Activated T-helper 1 cell treated with anti-CD3 and anti-CD28 coated beads, Interleukin-12 subunit alpha, Interleukin-12 subunit beta, Interleukin-2, Interleukin-4 antibody, amounts not matched to agents 30 ng/mL and 10 ng/mL and 1 ng/mL, durations not matched to agents 14 hours and 24 hours and 36 hours (primary cell): Measurements from ENCODE around the gene MBD3L2B. TPM values are rescaled to one million over a fixed set of nuclear protein-coding genes. Genes with fewer than 3 reads are reported as not detected.
"Not testable (repeated sequence)": the region's sequence is repeated elsewhere in the genome, so short reads cannot be mapped to it uniquely, and the experiment has no call there.

Source experiments
- DNase-seq: peaks from one replicate; pipeline ENCODE4 v3.0.0; 2021; ENCODE audit warnings: low spot score
- H3K27ac Mint-ChIP-seq: one replicate; pipeline ENCODE4 v1.8.0; 2021; ENCODE audit warnings: mild to moderate bottlenecking, mixed read lengths
- H3K27me3 Mint-ChIP-seq: one replicate; pipeline ENCODE4 v1.8.0; 2022; ENCODE audit warnings: mild to moderate bottlenecking, moderate library complexity, mixed read lengths; ENCODE audit not compliant: insufficient read depth
- H3K36me3 Mint-ChIP-seq: one replicate; pipeline ENCODE4 v1.8.0; 2021; ENCODE audit warnings: low read depth, mixed read lengths
- H3K4me1 Mint-ChIP-seq: one replicate; pipeline ENCODE4 v1.8.0; 2021; ENCODE audit warnings: low read depth, mixed read lengths
- H3K4me3 Mint-ChIP-seq: one replicate; pipeline ENCODE4 v1.8.0; 2021; ENCODE audit warnings: mild to moderate bottlenecking, moderate library complexity, mixed read lengths
- H3K9me3 Mint-ChIP-seq: one replicate; pipeline ENCODE4 v1.8.0; 2021; ENCODE audit warnings: mixed read lengths
- intact Hi-C: fragments of 100-400 bp; cut with micrococcal nuclease; formaldehyde crosslinking; loops from one replicate; pipeline ENCODE4 v1.15.1; 2024
- total RNA-seq: library from RNA; stranded (reverse); gene quantifications from 2 replicates; pipeline ENCODE4 v1.2.3, GENCODE V29; 2022

The MBD3L2B gene
- not detected in 2 replicates for total RNA-seq

DNA sequence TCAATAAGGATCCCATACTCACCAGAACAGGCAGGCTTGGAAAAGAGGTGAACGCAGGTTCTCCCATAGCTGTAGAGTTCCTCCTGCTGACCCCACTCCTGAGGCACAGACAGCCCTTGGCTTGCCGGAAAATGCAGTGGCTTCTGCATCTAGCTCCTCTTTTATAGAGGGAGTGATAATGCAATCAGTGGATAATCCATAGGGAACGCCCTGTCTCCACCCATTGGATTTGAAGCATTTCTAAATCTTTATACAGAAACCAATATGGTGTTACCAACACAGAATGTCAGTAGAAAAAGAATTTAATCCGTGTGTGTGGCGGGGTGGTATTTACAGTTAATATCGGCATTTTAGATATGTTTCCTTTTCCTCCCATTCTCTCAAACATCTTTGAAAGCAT is at the start of gene MBD3L2B:
Gene MBD3L2B (minus strand): TSS at position 101 of the 400 bp plus-strand sequence. CDS start 34 bp downstream, at position 67.
- DNase-seq, H3K36me3 Mint-ChIP-seq, H3K9me3 Mint-ChIP-seq, intact Hi-C loops, H3K4me3 Mint-ChIP-seq, H3K27me3 Mint-ChIP-seq, H3K27ac Mint-ChIP-seq, H3K4me1 Mint-ChIP-seq: not testable (repeated sequence)

DNA sequence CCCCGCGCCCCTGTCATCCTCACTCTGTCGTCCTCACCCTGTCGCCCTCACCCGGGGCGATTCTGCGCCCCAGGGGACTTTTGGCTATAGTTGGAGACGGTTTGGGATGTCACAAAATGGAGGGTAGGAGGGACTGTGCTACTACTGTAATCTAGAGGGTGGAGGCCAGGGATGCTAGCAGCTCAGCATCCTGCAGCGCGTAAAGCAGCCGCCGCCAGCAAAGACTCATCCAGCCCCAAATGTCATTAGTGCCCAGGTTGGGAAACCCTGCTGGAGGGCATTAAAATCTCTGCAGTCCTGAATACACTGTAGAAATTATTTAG is 48.6 kb upstream of the MBD3L2B start:
- H3K4me3 Mint-ChIP-seq, result peak overlapping the region; percentile 96
- H3K27me3 Mint-ChIP-seq, result no peaks in the 10 kb centered on the region
- H3K9me3 Mint-ChIP-seq, result peaks cover 7% of the 10 kb centered on the region
- DNase-seq, result no peak
- H3K4me1 Mint-ChIP-seq, result peaks cover 12% of the 10 kb centered on the region
- peaks cover 38% of the 10 kb centered on the region for H3K36me3 Mint-ChIP-seq
- H3K27ac Mint-ChIP-seq, result peak overlapping the region; percentile 94
- intact Hi-C loops, result loop anchor here (1.0 kb wide), 1 partner anchor 29 kb away; no protein-coding TSS in a partner anchor

DNA sequence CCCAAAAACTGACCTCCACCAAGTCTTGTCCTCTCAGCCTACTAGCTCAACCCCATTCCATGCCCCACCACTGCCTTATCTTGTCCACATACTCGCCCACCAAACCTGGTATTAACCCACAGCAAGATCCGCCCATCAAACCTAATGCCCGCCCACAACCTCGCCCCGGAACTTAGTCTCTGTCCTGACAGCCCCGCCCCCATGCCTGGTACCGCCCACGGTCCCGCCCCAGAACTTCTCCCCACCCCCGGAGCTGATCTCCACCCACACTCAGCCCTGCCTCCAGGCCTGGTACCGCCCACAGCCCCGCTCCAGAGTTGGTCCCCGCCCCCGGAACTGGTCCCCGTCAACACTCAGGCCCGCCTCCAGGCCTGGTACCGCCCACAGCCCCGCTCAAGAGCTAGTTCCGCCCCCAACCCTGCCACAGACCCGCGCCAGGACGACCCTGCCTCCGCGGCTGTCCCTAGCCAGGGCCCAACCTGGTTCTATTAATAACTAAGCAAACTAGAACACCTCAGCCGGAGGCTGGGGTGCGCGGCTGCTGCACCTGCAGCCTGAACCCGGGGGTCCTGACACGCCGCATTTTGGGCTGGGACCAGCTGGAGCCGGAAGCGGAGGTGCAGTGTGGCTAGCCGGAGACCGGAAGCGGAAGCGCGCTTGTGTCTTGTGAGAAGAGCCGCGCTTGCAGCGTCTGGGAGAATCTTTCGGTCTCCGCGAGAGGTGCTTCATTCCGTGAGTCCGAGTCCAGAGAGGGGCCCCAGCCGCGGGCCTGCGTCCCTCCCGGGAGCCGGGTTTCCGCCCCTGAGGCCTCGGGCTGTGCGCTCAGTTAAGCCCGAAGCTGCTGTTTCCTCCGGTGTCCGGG is 48.0 kb upstream of the MBD3L2B start, which contains the start of gene ZNF557:
Gene ZNF557 (plus strand): TSS at position 662 of the 862 bp plus-strand sequence. CDS start 5,372 bp downstream, outside the sequence.
- H3K9me3 Mint-ChIP-seq, result peaks cover 7% of the 10 kb centered on the region
- H3K4me3 Mint-ChIP-seq, result peak within 1 kb of the TSS; percentile 96

DNA sequence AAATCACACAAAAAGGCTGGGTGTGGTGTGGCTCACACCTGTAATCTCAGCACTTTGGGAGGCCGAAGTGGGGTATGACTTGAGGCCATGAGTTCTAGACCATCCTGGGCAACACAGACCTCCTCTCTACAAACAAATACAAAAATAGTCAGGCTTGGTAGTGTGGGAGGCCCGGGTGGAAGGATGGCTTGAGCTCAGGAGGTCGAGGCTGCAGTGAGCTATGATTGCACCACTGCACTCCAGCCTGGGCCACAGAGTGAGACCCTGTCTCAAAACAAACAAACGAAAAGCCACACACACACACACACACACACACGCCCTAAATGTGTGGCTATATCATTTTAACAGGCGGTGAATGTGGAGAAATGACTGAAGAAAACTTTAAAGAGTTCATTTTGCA is 47.4 kb upstream of the MBD3L2B start:
- Mint-ChIP-seq H3K36me3 (peaks cover 29% of the 10 kb centered on the region), H3K4me3 (peak overlapping the region; percentile 96), H3K27ac (peak overlapping the region; percentile 94), H3K9me3 (peaks cover 7% of the 10 kb centered on the region), H3K27me3 (no peaks in the 10 kb centered on the region), H3K4me1 (peaks cover 12% of the 10 kb centered on the region)
- intact Hi-C loops, result no loop called here
- DNase-seq, result no peak

More for the DNA sequence above, 48.0 kb upstream of the MBD3L2B start, which contains the start of gene ZNF557:
- intact Hi-C loops, result loop anchor here (1.0 kb wide), 1 partner anchor 30 kb away; no protein-coding TSS in a partner anchor
- peaks cover 12% of the 10 kb centered on the region for H3K4me1 Mint-ChIP-seq
- peaks cover 35% of the 10 kb centered on the region for H3K36me3 Mint-ChIP-seq
- peak; percentile 97 for DNase-seq
- peak within 1 kb of the TSS; percentile 94 for H3K27ac Mint-ChIP-seq
- H3K27me3 Mint-ChIP-seq, result no peaks in the 10 kb centered on the region

DNA sequence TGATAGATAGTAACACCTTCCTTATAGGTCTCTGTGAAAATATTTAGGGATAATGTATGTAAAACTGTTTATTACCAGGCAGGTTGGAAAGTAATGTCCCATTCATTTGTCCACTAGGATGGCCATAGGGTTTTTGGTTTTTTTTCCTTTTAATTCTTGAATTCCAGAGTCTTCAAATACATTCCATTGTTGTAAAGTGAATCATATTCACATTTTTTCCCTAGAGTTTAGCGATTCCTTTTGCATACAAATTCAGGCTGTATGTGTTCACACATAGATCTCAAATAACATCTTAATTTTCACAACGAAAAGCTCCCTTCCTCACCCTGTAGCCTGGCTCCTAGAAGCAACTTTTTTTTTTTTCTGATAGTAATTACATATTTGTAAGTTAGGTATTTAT is 46.5 kb upstream of the MBD3L2B start:
- H3K9me3 Mint-ChIP-seq, result peaks cover 5% of the 10 kb centered on the region
- no peak overlapping the region for H3K4me3 Mint-ChIP-seq
- intact Hi-C loops, result no loop called here

DNA sequence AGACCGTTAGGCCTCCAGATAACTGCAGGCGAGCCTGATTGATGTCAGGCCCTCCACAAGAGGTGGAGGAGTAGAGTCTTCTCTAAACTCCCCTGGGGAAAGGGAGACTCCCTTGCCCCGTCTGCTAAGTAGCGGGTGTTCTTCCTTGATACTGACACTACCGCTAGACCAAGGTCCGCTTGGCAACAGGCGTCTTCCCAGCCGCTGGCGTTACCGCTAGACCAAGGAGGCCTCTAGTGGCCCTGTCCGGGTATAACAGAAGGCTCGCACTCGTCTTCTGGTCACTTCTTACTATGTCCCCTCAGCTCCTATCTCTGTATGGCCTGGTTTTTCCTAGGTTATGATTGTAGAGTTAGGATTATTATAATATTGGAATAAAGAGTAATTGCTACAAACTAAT is 45.9 kb upstream of the MBD3L2B start:
- H3K4me1 Mint-ChIP-seq, DNase-seq, H3K27ac Mint-ChIP-seq, H3K27me3 Mint-ChIP-seq, H3K4me3 Mint-ChIP-seq, H3K9me3 Mint-ChIP-seq, intact Hi-C loops: not testable (repeated sequence)
- peaks cover 19% of the 10 kb centered on the region for H3K36me3 Mint-ChIP-seq

More for the DNA sequence above, 46.5 kb upstream of the MBD3L2B start:
- H3K4me1 Mint-ChIP-seq, result peaks cover 12% of the 10 kb centered on the region
- no peak overlapping the region for H3K27ac Mint-ChIP-seq
- no peaks in the 10 kb centered on the region for H3K27me3 Mint-ChIP-seq
- peaks cover 24% of the 10 kb centered on the region for H3K36me3 Mint-ChIP-seq
- no peak for DNase-seq

DNA sequence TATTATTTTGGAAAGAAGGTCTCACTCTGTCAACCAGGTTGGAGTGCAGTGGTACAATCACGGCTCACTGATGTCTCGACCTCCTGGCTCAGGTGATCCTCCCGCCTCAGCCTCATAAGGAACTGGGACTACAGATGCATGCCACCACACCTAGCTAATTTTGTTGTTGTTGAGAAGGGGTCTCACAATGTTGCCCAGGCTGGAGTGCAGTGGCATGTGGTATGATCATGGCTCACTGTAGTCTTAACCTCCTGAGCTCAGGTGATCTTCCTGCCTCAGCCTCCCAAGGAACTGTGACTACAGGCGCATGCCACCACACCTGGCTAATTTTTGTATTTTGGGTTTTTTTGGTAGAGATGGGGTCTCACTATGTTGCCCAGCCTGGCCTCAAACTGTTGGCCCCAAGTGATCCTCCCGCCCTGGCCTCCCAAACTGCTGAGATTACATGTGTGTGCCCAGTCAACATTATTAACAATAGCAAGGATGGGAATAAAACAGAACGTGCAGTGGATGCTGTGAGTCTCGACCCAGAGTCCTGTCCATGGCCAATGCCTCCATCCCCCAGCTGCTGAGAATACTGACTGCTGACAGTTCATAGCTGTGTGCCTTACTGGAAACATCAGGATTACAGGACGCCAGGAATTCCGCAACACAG is 42.7 kb upstream of the MBD3L2B start:
- intact Hi-C loops, result no loop called here
- H3K36me3 Mint-ChIP-seq, result no peaks in the 10 kb centered on the region
- DNase-seq, result no peak
- no peaks in the 10 kb centered on the region for H3K27me3 Mint-ChIP-seq
- H3K27ac Mint-ChIP-seq, result no peak overlapping the region
- H3K4me1 Mint-ChIP-seq, result peaks cover 2% of the 10 kb centered on the region
- H3K4me3 Mint-ChIP-seq, result no peak overlapping the region
- no peaks in the 10 kb centered on the region for H3K9me3 Mint-ChIP-seq

DNA sequence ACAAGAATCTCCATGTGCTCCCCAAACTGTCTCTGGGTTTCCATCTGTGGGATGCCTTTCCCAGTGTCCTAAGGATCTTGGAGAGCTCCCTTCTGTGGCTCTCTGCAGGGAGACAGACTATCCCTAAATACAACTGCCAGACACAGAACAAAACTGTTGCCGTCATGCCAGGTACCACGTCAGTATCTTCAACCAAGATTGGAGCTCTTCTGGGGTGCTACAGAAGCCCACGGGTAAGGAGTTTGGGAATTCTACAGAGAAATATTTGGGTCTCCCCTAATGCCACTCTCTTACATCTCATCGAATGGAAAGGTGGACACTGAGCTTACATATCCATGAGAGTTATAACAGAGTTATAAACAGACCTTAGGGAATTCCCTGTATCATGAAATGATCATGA is 42.1 kb upstream of the MBD3L2B start:
- Mint-ChIP-seq H3K36me3 (no peaks in the 10 kb centered on the region), H3K27ac (no peak overlapping the region), H3K9me3 (no peaks in the 10 kb centered on the region), H3K4me3 (no peak overlapping the region), H3K4me1 (no peaks in the 10 kb centered on the region), H3K27me3 (no peaks in the 10 kb centered on the region)
- no peak for DNase-seq
- intact Hi-C loops, result no loop called here

DNA sequence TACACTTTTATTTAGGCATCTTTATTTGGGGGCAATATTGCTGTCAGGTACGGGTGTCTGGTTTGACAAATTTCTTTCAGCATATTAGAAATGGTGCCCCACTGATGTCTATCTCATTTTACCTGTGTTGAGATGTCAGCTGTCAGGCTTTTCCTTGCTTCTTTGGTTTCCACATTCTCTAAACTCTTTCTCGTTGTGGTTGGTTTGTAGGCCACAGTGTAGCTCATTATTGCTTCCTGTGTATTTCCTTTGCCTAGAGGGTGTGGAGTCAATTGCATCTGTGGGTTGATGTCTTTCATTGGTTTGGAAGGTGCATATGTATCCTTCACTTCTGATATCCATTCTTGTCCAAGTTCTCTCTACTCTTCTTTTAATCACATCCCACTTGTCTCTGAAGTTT is 38.7 kb upstream of the MBD3L2B start:
- H3K9me3 Mint-ChIP-seq, H3K4me3 Mint-ChIP-seq, H3K27ac Mint-ChIP-seq, H3K27me3 Mint-ChIP-seq, intact Hi-C loops, H3K36me3 Mint-ChIP-seq, H3K4me1 Mint-ChIP-seq, DNase-seq: not testable (repeated sequence)

DNA sequence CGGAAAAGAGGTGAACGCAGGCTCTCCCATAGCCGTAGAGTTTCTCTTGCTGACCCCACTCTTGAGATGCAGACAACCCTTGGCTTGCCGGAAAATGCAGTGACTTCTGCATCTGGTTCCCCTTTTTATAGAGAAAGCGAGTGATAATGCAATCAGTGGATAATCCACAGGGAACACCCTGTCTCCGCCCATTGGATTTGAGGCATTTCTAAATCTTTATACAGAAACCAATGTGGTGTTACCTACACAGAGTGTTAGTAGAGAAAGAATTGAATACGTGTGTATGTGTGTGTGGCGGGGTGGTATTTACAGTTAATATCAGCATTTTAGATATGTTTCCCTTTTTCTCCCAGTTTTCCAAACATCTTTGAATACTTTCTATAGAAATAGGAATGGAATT is 37.3 kb upstream of the MBD3L2B start, which contains the start of gene MBD3L3:
Gene MBD3L3 (minus strand): TSS at position 101 of the 400 bp plus-strand sequence. CDS start 71 bp downstream, at position 30.
- H3K27ac Mint-ChIP-seq, H3K4me1 Mint-ChIP-seq, H3K9me3 Mint-ChIP-seq, H3K36me3 Mint-ChIP-seq, intact Hi-C loops, DNase-seq, H3K4me3 Mint-ChIP-seq, H3K27me3 Mint-ChIP-seq: not testable (repeated sequence)

DNA sequence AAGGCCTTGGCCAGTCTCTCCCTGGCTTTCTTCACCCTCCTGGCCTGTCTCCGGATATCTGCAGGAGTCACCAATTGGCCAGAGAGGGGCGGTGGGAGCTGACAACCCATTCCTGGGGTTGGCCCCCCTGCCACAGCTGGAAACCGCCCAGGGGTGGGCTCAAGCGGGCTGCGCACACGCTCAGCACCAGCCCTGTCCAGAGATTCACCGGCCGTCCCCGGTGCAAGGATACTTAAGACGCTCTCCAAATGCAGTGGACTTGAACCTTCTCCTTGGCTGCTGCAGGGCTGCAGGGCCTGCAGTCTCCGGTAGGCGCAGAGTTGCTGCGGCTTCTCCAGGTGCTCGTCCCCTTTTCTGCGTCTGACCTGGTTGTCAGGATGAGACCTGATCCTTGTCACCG is 35.1 kb upstream of the MBD3L2B start:
- H3K4me3 Mint-ChIP-seq, H3K9me3 Mint-ChIP-seq, DNase-seq, H3K27me3 Mint-ChIP-seq, intact Hi-C loops, H3K36me3 Mint-ChIP-seq, H3K4me1 Mint-ChIP-seq, H3K27ac Mint-ChIP-seq: not testable (repeated sequence)

DNA sequence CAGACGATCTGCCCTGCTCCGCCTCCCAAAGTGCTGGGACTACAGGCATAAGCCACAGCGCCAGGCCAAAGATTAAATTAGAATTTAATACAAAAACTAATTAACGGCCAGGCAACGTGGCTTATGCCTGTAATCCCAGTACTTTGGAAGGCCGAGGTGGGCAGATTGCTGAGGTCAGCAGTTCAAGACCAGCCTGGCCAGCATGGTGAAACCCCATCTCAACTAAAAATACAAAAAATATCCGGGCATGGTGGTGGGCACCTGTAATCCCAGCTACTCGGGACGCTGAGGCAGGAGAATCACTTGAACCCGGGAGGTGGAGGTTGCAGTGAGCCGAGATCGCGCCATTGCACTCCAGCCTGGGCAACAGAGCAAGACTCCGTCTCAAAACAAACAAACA is 34.4 kb upstream of the MBD3L2B start:
- not testable (repeated sequence) for H3K27ac Mint-ChIP-seq

More for the DNA sequence above, 34.4 kb upstream of the MBD3L2B start:
- H3K27me3 Mint-ChIP-seq, H3K4me3 Mint-ChIP-seq, intact Hi-C loops, H3K9me3 Mint-ChIP-seq, DNase-seq, H3K36me3 Mint-ChIP-seq, H3K4me1 Mint-ChIP-seq: not testable (repeated sequence)
